LNCAP (cell line): ENCODE measurements around the gene EXOSC10.

Experiments
- CTCF ChIP-seq: fragments of 450-650 bp; IDR thresholded peaks from 2 replicates; pipeline ENCODE4 v1.5.1; 2017; ENCODE audit warnings: mild to moderate bottlenecking

EXOSC10 gene

GRCh38 chr1:11046625-11047365, 52.9 kb downstream of the EXOSC10 start, which contains the start of gene MASP2:
MASP2 (minus strand) TSS chr1:11047239; CDS start chr1:11047207, 32 bp downstream.
- TF ChIP-seq CTCF: no peak

GRCh38 chr1:11046270-11046566, 53.5 kb downstream of the EXOSC10 start:
- no peak for TF ChIP-seq CTCF

- no peak for TF ChIP-seq CTCF
Measured at GRCh38 chr1:11045428-11046269, 54.0 kb downstream of the EXOSC10 start.

- TF ChIP-seq CTCF: no peak
Measured at GRCh38 chr1:11044849-11045427, 54.7 kb downstream of the EXOSC10 start.

- no peak for TF ChIP-seq CTCF
Measured at GRCh38 chr1:11044086-11044848, 55.4 kb downstream of the EXOSC10 start.

- TF ChIP-seq CTCF: no peak
Measured at GRCh38 chr1:11042995-11043874, 56.4 kb downstream of the EXOSC10 start.
